HL-60/S4 treated with phorbol 12-myristate 13-acetate at 8.2 ng/mL for 4 days and 3 days (cell line): ENCODE measurements around the gene LEF1.

Source experiments
- in situ Hi-C: fragments of 300-500 bp; cut with MboI; formaldehyde crosslinking; loops from 2 replicates; pipeline ENCODE4 v1.15.0; 2022; ENCODE audit warnings: low sequenced_read_pairs

The LEF1 gene

DNA sequence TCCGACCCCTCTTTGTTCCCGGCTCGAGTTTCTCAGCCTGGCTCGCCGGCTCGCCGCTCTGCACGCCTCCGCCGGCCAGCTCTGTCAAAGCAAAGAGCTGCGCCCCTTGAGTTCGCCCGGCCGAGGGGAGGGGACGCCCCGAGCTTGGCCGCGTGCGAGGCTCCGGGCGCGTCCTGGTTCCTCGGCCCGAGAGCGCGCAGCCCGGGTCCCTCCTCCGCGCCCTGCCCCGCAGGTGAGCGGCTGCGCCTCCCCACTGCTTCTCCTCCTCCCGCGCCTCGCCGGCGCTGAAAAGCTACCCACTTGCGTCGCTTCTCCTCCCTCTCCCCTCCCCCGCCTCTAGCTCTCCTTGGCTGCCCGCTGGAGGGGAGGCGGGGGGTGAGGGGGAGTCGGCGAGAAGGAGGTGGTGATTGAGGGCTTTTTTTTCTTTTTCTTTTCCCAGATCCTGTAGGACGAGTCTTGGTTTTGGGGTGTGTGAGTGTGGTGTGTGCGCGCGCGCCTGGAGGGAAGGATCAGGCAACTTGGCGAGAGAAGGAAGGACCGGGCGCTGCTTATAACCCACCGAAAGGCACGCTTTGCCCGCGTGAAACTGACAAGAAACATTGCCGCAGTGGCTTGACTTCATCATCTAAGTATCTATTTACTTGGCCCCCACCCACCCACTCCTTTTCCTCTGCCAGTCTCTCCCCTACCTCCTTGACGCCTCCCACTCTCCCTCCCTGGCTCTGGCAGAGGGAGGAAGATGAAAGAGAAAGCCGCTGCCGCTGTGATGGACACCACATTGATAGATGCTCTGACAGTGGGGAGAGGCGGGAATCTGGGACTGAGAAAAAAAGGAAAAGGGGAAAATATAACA lies at the start of gene LEF1:
LEF1 (minus strand) TSS at position 262 of the 853 bp plus-strand sequence. CDS start 1,165 bp downstream, outside the sequence.
- in situ Hi-C loops, result no loop called here

- in situ Hi-C loops, result no loop called here
Measured at GRCh38 chr4:108216510-108216909, 47.8 kb upstream of the LEF1 start.

GRCh38 chr4:108215055-108215454 lies 46.3 kb upstream of the LEF1 start:
- in situ Hi-C loops, result no loop called here

GRCh38 chr4:108213723-108214122 lies 45.0 kb upstream of the LEF1 start:
- in situ Hi-C loops, result no loop called here

DNA sequence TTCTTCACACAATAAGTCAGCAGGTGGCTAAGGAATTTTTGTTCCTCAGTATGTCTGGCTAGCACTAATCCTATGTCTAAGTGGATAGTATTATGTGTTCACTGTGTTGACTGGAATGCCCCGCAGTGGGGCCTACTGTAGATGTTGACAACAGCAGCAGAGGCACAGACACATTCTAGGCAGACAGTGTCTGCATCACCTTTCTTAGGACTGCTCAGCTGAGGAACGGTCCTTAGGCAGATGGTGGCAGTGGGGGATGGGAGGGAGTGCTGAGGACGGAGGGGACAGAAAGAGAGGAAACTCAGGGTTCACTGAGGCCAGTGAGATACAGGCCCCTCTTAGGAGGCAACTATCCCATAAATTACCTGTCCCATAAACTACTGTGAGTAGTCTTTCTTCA lies 44.6 kb upstream of the LEF1 start:
- in situ Hi-C loops, result no loop called here

DNA sequence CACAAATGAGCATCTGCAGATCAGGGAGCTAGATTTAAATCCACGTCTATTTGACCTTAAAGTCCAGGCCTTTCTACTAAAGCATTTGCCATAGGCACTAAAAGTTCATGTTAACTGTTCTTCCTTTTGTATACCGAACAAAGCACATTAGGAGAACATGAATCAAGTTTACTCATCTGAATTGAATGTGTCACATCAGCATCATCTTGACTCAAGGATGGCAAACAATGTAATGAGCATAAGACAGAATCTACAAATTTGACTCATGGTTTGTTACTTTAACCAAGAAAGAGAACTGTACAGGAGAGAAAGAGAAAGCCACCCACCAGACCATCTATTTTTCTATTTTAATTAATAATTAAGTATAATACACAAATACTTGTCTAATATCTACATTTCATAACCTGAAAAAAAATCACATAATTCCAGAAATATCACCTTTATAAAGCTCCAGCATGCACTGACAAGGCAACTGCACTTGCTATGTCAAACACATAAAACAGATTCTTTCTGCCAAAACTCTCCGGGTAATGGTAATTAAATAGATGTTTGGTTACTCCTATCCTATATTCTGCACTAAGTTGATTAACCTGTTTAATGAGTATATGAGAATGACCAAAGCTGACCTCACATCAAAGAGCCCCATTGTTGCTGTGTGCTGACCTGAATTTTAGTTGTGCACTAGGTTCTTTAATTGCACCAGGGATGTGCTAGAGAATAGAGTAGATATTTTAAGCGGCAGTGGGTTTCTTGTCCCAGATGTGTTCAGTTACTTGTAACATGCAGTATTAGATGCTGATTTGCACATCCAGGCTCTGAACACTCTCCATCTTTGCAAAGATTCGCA lies 42.5 kb upstream of the LEF1 start:
- in situ Hi-C loops, result no loop called here

DNA sequence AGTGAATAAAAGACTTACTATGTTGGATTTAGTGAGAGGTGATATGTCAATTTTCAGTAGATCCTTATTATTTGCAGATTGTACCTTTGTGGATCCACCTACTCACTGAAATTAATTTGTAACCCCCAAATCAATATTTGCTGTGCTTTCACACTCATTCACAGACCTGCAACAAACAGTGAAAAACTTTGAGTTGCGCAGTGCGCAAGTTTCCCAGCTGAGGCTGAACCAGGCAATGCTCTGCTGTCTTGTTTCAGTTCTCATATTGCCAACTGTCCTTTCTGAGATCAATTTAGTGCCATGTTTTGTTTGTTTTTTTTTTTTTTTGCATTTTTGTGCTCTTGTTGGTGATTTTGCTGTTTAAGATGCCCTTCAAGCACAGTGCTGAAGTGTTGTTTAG lies 40.8 kb upstream of the LEF1 start:
- in situ Hi-C loops, result no loop called here

- in situ Hi-C loops, result no loop called here
Measured at GRCh38 chr4:108205859-108206258, 37.1 kb upstream of the LEF1 start.

GRCh38 chr4:108204518-108204917 lies 35.8 kb upstream of the LEF1 start:
- in situ Hi-C loops, result no loop called here

DNA sequence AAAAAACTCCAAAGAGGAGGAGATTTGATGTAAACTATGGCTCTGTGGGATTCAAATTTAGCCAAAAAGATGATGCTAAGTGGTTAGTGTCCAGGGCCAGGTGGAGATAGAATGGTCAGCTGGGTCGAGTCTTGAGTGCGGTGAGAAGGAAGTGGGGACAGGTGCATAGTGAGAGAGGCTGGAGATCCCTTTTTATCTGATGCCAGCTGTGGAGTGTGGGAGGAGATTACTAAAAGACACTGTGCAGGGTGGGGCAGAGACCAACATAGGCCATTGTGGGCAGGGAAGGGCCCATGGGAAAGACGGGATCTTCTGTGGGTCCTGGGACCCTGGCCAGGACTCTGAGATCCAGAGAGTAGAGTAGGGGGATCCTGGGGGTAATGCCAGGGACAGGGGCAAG lies 34.6 kb upstream of the LEF1 start:
- in situ Hi-C loops, result no loop called here

GRCh38 chr4:108201774-108202173 lies 33.0 kb upstream of the LEF1 start:
- in situ Hi-C loops, result no loop called here

GRCh38 chr4:108199881-108200280 lies 31.1 kb upstream of the LEF1 start:
- in situ Hi-C loops, result no loop called here

DNA sequence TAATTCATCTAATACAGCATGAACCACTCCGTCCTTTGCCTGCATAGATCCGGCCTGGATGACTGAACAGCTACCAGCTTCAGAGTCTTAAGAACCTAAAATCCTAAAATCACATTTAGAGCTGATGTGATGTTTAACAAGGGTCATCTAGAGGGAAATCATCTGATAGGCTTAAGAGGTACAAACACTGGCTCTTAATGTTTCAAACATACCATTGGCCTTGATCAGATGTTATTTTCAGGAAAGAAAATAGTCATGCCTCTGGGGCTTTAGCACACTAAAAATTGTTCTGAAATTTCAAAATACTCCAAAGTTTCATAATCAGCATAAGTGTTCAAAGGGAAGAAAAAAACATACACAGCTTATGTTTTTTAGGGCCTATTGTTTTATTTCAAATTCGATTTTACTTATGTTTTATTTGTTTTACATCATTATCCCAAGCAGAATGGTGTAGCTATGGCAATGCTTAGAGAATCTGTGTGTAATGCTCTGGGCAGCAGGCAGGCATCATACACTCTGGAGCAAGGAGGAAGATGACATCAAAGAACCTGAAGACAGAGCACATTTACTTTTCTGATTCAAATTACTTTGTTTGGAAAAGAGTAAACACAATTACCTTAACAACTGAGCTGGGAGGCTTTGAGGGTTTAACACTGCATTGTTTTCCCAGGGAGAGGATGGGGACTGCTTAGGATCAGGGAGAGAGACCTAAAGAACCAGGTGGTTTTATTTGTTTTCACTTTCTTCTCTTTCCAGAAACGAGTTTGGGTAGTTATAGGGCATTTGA lies 25.3 kb upstream of the LEF1 start:
- in situ Hi-C loops, result no loop called here

DNA sequence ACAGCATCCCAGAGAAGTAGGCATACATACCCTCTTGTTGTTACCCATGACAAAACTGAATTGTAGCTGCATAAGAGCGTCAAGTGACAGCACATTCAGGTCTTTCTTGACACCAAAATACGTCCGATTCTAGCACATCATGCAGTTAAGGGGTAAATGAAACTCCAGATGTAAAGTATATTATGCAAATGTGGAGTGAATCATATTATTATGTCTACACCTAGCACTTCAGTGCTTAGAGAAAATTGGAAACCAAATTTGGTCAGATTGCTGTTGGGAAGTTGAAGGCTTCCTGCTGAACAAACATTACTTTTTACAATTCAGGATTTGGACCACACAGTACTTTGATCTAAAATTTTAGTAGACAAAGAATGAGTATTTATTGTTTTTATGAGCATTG lies 24.2 kb upstream of the LEF1 start:
- in situ Hi-C loops, result no loop called here

DNA sequence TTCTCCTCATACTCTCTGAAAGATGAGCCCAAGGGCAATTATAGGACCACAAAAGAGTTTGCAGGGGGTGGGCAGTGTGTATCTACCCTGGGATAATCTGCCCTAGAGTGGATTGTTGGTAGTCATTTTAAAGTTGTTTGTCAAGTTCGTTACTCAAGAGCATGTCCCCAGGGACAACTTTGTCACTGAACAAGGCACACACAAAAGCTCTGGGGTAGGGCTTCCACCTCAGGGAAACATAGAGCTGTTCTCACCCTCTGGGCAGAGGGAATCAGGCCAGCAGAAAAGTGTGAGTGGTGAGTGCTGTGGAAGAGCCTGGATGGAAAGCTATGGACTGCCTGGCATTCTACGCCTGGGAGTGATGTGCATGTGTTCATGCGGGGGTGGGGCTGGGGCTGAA lies 23.3 kb upstream of the LEF1 start:
- in situ Hi-C loops, result no loop called here

GRCh38 chr4:108191269-108191914 lies 22.7 kb upstream of the LEF1 start:
- in situ Hi-C loops, result no loop called here

GRCh38 chr4:108188770-108189169 lies 20.0 kb upstream of the LEF1 start:
- in situ Hi-C loops, result no loop called here

GRCh38 chr4:108185252-108185651 lies 16.5 kb upstream of the LEF1 start:
- in situ Hi-C loops, result no loop called here

DNA sequence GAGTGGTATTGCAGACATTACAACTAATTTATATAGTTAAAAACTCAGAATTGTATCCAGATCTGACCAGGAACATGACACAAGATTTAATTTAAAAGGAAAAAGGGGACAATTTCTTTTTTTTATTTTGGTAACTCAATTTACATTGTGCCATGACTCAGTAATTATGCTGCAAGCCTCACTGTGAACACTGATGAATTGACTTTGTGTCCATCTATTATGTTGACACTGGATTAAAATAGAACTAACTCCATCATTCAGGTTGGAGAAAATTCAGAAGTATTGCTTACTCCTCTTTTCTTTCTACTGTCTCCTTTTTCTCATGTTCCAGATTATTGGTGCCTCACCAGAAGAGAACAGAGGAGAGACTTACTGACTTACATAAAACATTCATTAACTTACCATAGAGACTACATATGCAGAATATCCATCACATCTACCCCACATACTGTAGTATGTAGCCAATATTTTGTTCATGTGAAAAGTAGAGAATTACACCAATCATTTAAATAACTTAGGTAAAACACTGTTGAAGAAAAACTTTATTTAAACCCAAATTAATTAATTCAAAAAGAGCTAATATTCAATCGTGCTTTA lies 15.8 kb upstream of the LEF1 start:
- in situ Hi-C loops, result no loop called here

DNA sequence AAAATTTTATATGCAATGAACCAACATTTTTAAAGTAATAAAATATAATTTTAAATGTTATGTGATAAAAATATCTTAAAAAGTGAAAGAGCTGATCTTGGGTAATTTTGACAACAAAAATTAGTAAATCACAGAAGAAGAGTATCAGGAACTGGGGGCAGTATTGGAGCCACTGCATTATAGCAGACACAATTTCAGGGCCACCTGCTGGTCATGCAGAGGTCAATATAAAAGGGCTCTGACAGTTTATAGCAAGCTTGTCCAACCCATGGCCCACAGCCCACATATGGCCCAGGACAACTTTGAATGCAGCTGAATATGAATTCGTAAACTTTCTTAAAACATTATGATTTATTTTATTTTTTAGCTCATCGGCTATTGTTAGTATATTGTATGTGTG lies 13.0 kb upstream of the LEF1 start:
- in situ Hi-C loops, result no loop called here
